Endothelial cell of umbilical vein (primary cell): Measurements from ENCODE around the gene CHTF8. TPM values are rescaled to one million over a fixed set of nuclear protein-coding genes. Genes with fewer than 3 reads are reported as not detected.

Experiments
- BruUV-seq: library from RNA; stranded (reverse); fragments of 400-500 nt; replicated peaks from 2 replicates; lab custom pipeline; 2021; lab: Mats Ljungman, UMichigan
- CTCF ChIA-PET: fragments of 300-600, 350-600 bp; sonication (Branson Sonifier 250); formaldehyde crosslinking; loops from one replicate; lab custom pipeline; 2021; ENCODE audit warnings: antibody characterized with exemption, inconsistent platforms; lab: Charles Lee
- POLR2A ChIA-PET: fragments of 300-600, 350-600 bp; sonication (Branson Sonifier 250); formaldehyde crosslinking; loops from one replicate; lab custom pipeline; 2021; ENCODE audit warnings: antibody characterized with exemption, inconsistent platforms; lab: Charles Lee
- DNase-seq: peaks from one replicate; pipeline ENCODE4 v3.0.0-alpha.2; 2011; ENCODE audit warnings: low read depth, low spot score
- FAIRE-seq: peaks from 2 replicates; lab custom pipeline; 2011; peaks lifted over from hg19 to GRCh38; lab: Jason Lieb, UNC
- H2AFZ ChIP-seq: 2 replicates; pipeline ENCODE4 v1.6.0; 2012; ENCODE audit warnings: low read depth, low read length, control low read depth, inconsistent platforms
- H3K27ac ChIP-seq: 2 replicates; pipeline ENCODE4 v1.5.1; 2011; ENCODE audit warnings: low read depth, mild to moderate bottlenecking, control low read depth, low read length, moderate library complexity; ENCODE audit not compliant: insufficient read depth
- H3K27me3 ChIP-seq, 2 experiments: 2 replicates each; pipeline versions ENCODE4 v1.6.0 to v1.6.1; 2011; ENCODE audit warnings: low read length in 2 of 2, mixed read lengths in 1 of 2; ENCODE audit not compliant: control insufficient read depth in 2 of 2, insufficient read depth in 2 of 2
- H3K36me3 ChIP-seq, 2 experiments: 2 replicates in 1 of 2; 3 replicates in 1 of 2; pipeline ENCODE4 v1.5.1; 2011; ENCODE audit warnings: low read length in 2 of 2, mild to moderate bottlenecking in 1 of 2, moderate library complexity in 1 of 2; ENCODE audit not compliant: control insufficient read depth in 2 of 2, insufficient read depth in 2 of 2; ENCODE audit errors: extremely low read depth in 1 of 2
- H3K4me1 ChIP-seq: 3 replicates; pipeline ENCODE4 v1.5.1; 2011; ENCODE audit warnings: mild to moderate bottlenecking, low read length; ENCODE audit not compliant: control insufficient read depth, insufficient read depth; ENCODE audit errors: extremely low read depth
- H3K4me2 ChIP-seq: 2 replicates; pipeline ENCODE4 v1.6.1; 2011; ENCODE audit warnings: low read length, control low read depth, mixed read lengths; ENCODE audit not compliant: insufficient read depth
- H3K4me3 ChIP-seq, 3 experiments: fragments of 200-600 bp in 1 of 3; sonication (generic), shearing (Covaris generic) in 1 of 3; replicated peaks in 1 of 3; 2 replicates each; pipeline ENCODE4 v1.5.1; 2011 to 2016; ENCODE audit warnings: control low read depth in 3 of 3, low read length in 3 of 3, mild to moderate bottlenecking in 2 of 3, inconsistent platforms in 1 of 3, low read depth in 1 of 3, moderate library complexity in 1 of 3; ENCODE audit not compliant: insufficient read depth in 1 of 3
- H3K79me2 ChIP-seq: 2 replicates; pipeline ENCODE4 v1.6.0; 2012; ENCODE audit warnings: low read length, inconsistent platforms; ENCODE audit not compliant: control insufficient read depth, insufficient read depth
- H3K9ac ChIP-seq: replicated peaks from 2 replicates; pipeline ENCODE3; 2011; ENCODE audit warnings: low read length, control low read depth; ENCODE audit not compliant: insufficient read depth; ENCODE audit errors: extremely low read depth
- H3K9me1 ChIP-seq: replicated peaks from 3 replicates; pipeline ENCODE4 v1.6.0; 2011; ENCODE audit warnings: mild to moderate bottlenecking, low read length; ENCODE audit not compliant: control insufficient read depth, insufficient read depth; ENCODE audit errors: extremely low read depth
- H3K9me3 ChIP-seq: replicated peaks from 2 replicates; pipeline ENCODE4 v1.5.1; 2012; ENCODE audit warnings: low read length, inconsistent platforms; ENCODE audit not compliant: control insufficient read depth, insufficient read depth
- H4K20me1 ChIP-seq: replicated peaks from 2 replicates; pipeline ENCODE3; 2011; ENCODE audit warnings: mild to moderate bottlenecking, low read length; ENCODE audit not compliant: control insufficient read depth, insufficient read depth; ENCODE audit errors: extremely low read depth
- FOS ChIP-seq: IDR thresholded peaks from 2 replicates; pipeline ENCODE4 v1.6.1; 2011; ENCODE audit warnings: mild to moderate bottlenecking, low read length, moderate library complexity, borderline replicate concordance; ENCODE audit not compliant: insufficient read depth
- GATA2 ChIP-seq: IDR thresholded peaks from 2 replicates; pipeline ENCODE4 v1.7.0; 2011; ENCODE audit warnings: low read depth, mild to moderate bottlenecking, moderate library complexity, mixed read lengths, low read length; ENCODE audit not compliant: insufficient read length, insufficient read depth
- JUN ChIP-seq: IDR thresholded peaks from 2 replicates; pipeline ENCODE4 v1.6.1; 2011; ENCODE audit warnings: borderline replicate concordance, low read depth; ENCODE audit not compliant: insufficient read length, insufficient read depth
- MYC ChIP-seq: IDR thresholded peaks from one replicate; pipeline ENCODE4 v1.6.1; 2011; ENCODE audit warnings: mild to moderate bottlenecking, low read depth, low read length
- POLR2A ChIP-seq: IDR thresholded peaks from 2 replicates; pipeline ENCODE4 v1.6.1; 2012; ENCODE audit warnings: low read depth, mild to moderate bottlenecking, control low read depth, low read length
- POLR2AphosphoS5 ChIP-seq: IDR thresholded peaks from 2 replicates; pipeline ENCODE4 v1.6.1; 2012; ENCODE audit warnings: low read depth, mild to moderate bottlenecking, control low read depth, low read length, moderate library complexity; ENCODE audit not compliant: insufficient read depth
- dilution Hi-C: fragments of 300-500 bp; cut with MboI; formaldehyde crosslinking; loops from one replicate; pipeline ENCODE4 v1.15.0; 2019; ENCODE audit warnings: low sequenced_read_pairs; ENCODE audit not compliant: extremely low pct_ligation_motif_present
- intact Hi-C: fragments of 100-400 bp; cut with micrococcal nuclease; formaldehyde crosslinking; loops from one replicate; pipeline ENCODE4 v1.10.0; 2022
- polyA plus RNA-seq, 4 experiments: library from polyadenylated mRNA; depleted of rRNA in 3 of 4; stranded (reverse) in 3 of 4; unstranded in 1 of 4; fragments of >200 nt; gene quantifications; 2 replicates each; pipeline versions ENCODE4 v1.2.1 to v1.2.3, GENCODE V29; 2011 to 2012; ENCODE audit warnings: missing spikeins in 1 of 4
- total RNA-seq: library from RNA; stranded (reverse); gene quantifications from 2 replicates; pipeline ENCODE4 v1.2.3, GENCODE V29; 2021
- TF ChIP-seq, protein P1 (sequence below), 2 donors: IDR thresholded peaks; 1 replicate in 1 of 2; 2 replicates in 1 of 2; pipeline ENCODE4 v1.5.1; 2011; ENCODE audit warnings: low read length in 2 of 2, mild to moderate bottlenecking in 2 of 2, moderate library complexity in 2 of 2, control low read depth in 1 of 2, inconsistent platforms in 1 of 2, low read depth in 1 of 2; ENCODE audit not compliant: insufficient read depth in 1 of 2; ENCODE audit errors: extremely low read depth in 1 of 2

CHTF8 gene
- total and polyA plus RNA-seq, 2 donors (not counting 3 experiments of a cell fraction or from before 2014, with no cell fraction given): 128 to 131 TPM

DNA sequence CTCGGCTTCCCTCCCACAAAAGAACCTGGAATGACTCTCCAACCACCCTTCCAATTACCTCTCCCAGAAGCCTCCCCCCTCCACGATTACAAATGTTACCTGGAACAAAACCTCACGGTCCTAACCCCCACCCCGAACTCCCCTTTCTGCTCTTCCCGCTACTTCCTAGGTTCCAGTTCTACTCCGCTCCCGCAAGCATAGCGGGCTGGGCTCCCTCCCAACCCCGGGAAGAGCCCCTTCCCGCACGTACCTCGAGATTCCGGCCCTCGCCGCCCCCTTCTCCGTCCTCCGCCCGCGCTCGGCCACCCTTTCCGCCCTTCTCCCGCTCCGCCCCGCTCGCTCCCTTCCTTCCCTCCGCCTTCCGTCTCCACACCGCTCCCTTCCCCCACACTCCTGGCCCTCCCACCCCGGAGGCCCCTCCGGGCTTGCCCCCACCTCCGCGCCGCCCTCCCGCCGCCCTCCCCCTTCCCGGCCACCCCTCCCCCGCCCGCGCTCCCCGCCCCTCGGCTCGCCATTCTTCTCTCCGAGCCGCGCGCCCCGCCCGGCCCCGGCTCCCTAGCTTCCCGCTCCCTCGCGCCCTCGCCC, 457 bp downstream of the CHTF8 start:
- H4K20me1 ChIP-seq: no peaks in the 10 kb centered on the region
- no peak for TF ChIP-seq POLR2A
- no peak for TF ChIP-seq GATA2
- no peak for TF ChIP-seq FOS
- TF ChIP-seq, protein P1, sequence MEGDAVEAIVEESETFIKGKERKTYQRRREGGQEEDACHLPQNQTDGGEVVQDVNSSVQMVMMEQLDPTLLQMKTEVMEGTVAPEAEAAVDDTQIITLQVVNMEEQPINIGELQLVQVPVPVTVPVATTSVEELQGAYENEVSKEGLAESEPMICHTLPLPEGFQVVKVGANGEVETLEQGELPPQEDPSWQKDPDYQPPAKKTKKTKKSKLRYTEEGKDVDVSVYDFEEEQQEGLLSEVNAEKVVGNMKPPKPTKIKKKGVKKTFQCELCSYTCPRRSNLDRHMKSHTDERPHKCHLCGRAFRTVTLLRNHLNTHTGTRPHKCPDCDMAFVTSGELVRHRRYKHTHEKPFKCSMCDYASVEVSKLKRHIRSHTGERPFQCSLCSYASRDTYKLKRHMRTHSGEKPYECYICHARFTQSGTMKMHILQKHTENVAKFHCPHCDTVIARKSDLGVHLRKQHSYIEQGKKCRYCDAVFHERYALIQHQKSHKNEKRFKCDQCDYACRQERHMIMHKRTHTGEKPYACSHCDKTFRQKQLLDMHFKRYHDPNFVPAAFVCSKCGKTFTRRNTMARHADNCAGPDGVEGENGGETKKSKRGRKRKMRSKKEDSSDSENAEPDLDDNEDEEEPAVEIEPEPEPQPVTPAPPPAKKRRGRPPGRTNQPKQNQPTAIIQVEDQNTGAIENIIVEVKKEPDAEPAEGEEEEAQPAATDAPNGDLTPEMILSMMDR (IDR thresholded peaks at IDR 0.05; ENCODE audit: extremely low read depth in 1 of 2, insufficient read depth in 1 of 2, low read depth in 1 of 2, low read length in 2 of 2): no peak
- TF ChIP-seq JUN: no peak
- TF ChIP-seq MYC: no peak
- TF ChIP-seq POLR2AphosphoS5: no peak
- POLR2A ChIA-PET: interaction anchor here (0.5 to 0.6 kb wide), 4 partner anchors 8 to 285 kb away, joined by 3 to 5 read pairs (median 4); no protein-coding TSS in a partner anchor

More for the DNA sequence above, 457 bp downstream of the CHTF8 start:
- BruUV-seq: no TSS peak
- peak overlapping the region; percentile 91 for H3K9ac ChIP-seq
- peak overlapping the region; percentile 70 for H3K4me2 ChIP-seq
- H3K27me3 ChIP-seq: no peaks in the 10 kb centered on the region
- peak overlapping the region; percentile 40 for H2AFZ ChIP-seq
- peaks cover 86% of the 10 kb centered on the region for H3K79me2 ChIP-seq
- dilution Hi-C loops: no loop called here
- peaks cover 0 to 2% of the 10 kb centered on the region in 2 experiments for H3K36me3 ChIP-seq
- H3K9me1 ChIP-seq: no peaks in the 10 kb centered on the region
- intact Hi-C loops: no loop called here
- H3K4me3 ChIP-seq: peak overlapping the region; percentile 94 to 99 (median 96)
- H3K4me1 ChIP-seq: peaks cover 24% of the 10 kb centered on the region
- CTCF ChIA-PET: interaction anchor here (1.3 to 1.5 kb wide), 2 partner anchors 19 to 285 kb away, joined by 3 to 7 read pairs; no protein-coding TSS in a partner anchor
- DNase-seq (peak; percentile 72), FAIRE-seq (no peak)
- H3K27ac ChIP-seq: peak overlapping the region; percentile 83
- H3K9me3 ChIP-seq: no peaks in the 10 kb centered on the region
